Spleen (tissue), 11 donors: Measurements from ENCODE around the gene DLX6. TPM values are rescaled to one million over a fixed set of nuclear protein-coding genes. Genes with fewer than 3 reads are reported as not detected.

Experiments
- DNase-seq: peaks from one replicate; pipeline ENCODE4 v3.0.0-alpha.2; 2020
- H3K27ac ChIP-seq, 8 donors: fragments of 200-600 bp; sonication (generic) in 7 of 8; 1 replicate in 4 of 8; 2 replicates in 4 of 8; pipeline versions ENCODE4 v1.5.0 to v1.8.0; 2016 to 2021; ENCODE audit warnings: inconsistent platforms in 4 of 8, mild to moderate bottlenecking in 4 of 8, moderate library complexity in 1 of 8
- H3K27me3 ChIP-seq, 7 donors: fragments of 200-600 bp; sonication (generic) in 6 of 7; replicated peaks in 1 of 7; 1 replicate in 4 of 7; 2 replicates in 3 of 7; pipeline versions ENCODE4 v1.5.0 to v1.8.0; 2016 to 2021; ENCODE audit warnings: inconsistent platforms in 3 of 7, mild to moderate bottlenecking in 1 of 7
- H3K36me3 ChIP-seq, 6 donors: fragments of 200-600 bp; sonication (generic) in 5 of 6; 1 replicate in 4 of 6; 2 replicates in 2 of 6; pipeline versions ENCODE4 v1.5.0 to v1.8.0; 2016 to 2021; ENCODE audit warnings: inconsistent platforms in 2 of 6
- H3K4me1 ChIP-seq, 6 donors: fragments of 200-600 bp; sonication (generic) in 5 of 6; 1 replicate in 3 of 6; 2 replicates in 3 of 6; pipeline versions ENCODE4 v1.5.0 to v1.8.0; 2016 to 2021; ENCODE audit warnings: inconsistent platforms in 3 of 6
- H3K4me3 ChIP-seq, 8 donors: fragments of 200-600 bp; sonication (generic) in 7 of 8; 1 replicate in 4 of 8; 2 replicates in 4 of 8; pipeline versions ENCODE4 v1.5.0 to v1.8.0; 2016 to 2021; ENCODE audit warnings: inconsistent platforms in 4 of 8, mild to moderate bottlenecking in 4 of 8, moderate library complexity in 2 of 8
- H3K9me3 ChIP-seq, 8 donors: fragments of 200-600 bp; sonication (generic) in 7 of 8; 1 replicate in 4 of 8; 2 replicates in 4 of 8; pipeline versions ENCODE4 v1.5.0 to v1.8.0; 2016 to 2021; ENCODE audit warnings: inconsistent platforms in 4 of 8
- CTCF ChIP-seq, 11 experiments: fragments of 200-600 bp in 7 of 11; fragments of 450-650 bp in 4 of 11; sonication (generic) in 4 of 11; IDR thresholded peaks in 8 of 11; conservative IDR thresholded peaks in 3 of 11; 1 replicate in 7 of 11; 2 replicates in 4 of 11; pipeline versions ENCODE4 v1.4.0 to v1.8.0; 2016 to 2021; ENCODE audit warnings: antibody characterized with exemption in 11 of 11, inconsistent platforms in 4 of 11, mild to moderate bottlenecking in 1 of 11
- POLR2A ChIP-seq, 3 donors: fragments of 450-650 bp; IDR thresholded peaks; one replicate each; pipeline ENCODE4 v1.5.1; 2017; ENCODE audit warnings: antibody characterized with exemption in 3 of 3, mild to moderate bottlenecking in 1 of 3
- POLR2AphosphoS5 ChIP-seq, 3 donors: sonication (generic); formaldehyde crosslinking; IDR thresholded peaks; one replicate each; pipeline ENCODE4 v1.5.1; 2017; ENCODE audit warnings: antibody characterized with exemption in 3 of 3
- WGBS, 5 donors: extraction: QIAGEN DNeasy Blood & Tissue Kit in 3 of 5; methylation state at CpG; one replicate each; pipeline versions ENCODE4 v1.1.5 to v1.1.7; 2013 to 2018; 5-methylcytosine and 5-hydroxymethylcytosine counted together
- intact Hi-C: fragments of 100-400 bp; cut with DNase I; formaldehyde crosslinking; loops from one replicate; pipeline ENCODE4 v1.15.0; 2023; ENCODE audit warnings: low total_unique reads
- polyA plus RNA-seq, 3 donors: library from polyadenylated mRNA; stranded (reverse); fragments of 200-250 nt; gene quantifications; one replicate each; pipeline ENCODE4 v1.2.1, GENCODE V29; 2013
- total RNA-seq, 7 donors: library from RNA; depleted of rRNA in 3 of 7; stranded (reverse); fragments of >200 nt in 3 of 7; fragmentation: NEBNext Ultra II Directional in 4 of 7; extraction: Animal tissue kit (Norgen Biotek cat#: 25700) in 4 of 7; gene quantifications; one replicate each; pipeline versions ENCODE4 v1.1.0 to v1.2.1, GENCODE V29; 2016 to 2021
- donor health status: healthy with polysubstance abuse.
- donor health status: DM: no; HTN: no; CAD: no; lungs with moderate emphysema.
- donor health status: DM: no; HTN: no; CAD: no.
- donor health status: Bipolar disorder and iron deficiency.
- donor health status: healthy.
- donor health status: DM: no; HTN: no; CAD: no.
- donor health status: DM: yes; HTN: yes; CAD: no.

Gene DLX6
- total and polyA plus RNA-seq, 10 donors = not detected

DNA sequence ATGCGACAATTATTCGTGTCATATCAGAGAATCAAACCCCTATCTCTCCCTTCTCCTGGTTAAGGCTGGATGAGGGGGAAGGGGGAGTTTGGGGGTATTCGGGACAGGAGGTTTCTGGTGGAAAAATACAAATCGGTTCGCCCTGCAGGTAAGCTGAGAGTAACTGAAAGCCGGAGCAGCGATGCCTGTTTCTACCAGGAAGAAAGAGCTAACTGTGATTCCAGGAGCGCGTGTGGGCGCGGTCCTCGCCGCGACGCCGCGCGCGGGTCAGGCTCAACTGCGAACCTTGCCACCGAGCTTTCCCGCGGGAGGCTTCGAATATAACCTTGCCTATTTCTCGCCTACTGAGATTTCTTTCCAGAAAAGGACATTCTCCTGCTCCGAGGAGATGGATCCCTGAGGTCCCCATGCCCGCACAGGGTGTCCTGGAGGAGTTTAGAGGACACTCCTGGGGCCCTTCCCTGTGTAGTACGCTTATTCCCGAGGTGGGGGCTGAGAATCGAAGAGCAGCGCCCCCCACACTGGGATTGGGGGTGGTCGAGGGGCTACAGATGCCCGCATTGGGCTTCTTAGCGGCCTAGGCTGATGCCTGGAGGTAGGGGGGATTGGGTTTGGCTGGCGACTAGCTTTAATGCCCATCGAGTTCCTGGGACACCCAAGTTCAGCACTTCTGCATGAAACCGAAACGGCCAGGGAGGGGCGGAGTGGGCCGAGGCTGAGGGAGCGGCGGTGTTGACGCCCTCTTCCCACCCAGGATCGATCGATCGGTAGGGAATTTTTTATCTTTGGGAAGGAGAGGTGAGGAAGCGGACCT is 13.0 kb upstream of the DLX6 start:
- Histone ChIP-seq H3K9me3 (peaks cover 0 to 14% (median 0%) of the 10 kb centered on the region in 8 donors), H3K36me3 (no peaks in the 10 kb centered on the region), H3K27me3 (peaks cover 16 to 100% (median 90%) of the 10 kb centered on the region in 7 donors), H3K4me3 (peak overlapping the region in 1 of 8 donors; percentile 35), H3K27ac (no peak overlapping the region), H3K4me1 (peaks cover 0 to 15% (median 3%) of the 10 kb centered on the region in 6 donors)
- 14 to 21% (median 16%) methylated on average over 46 to 47 of the region's 47 CpGs for WGBS, 5 donors
- no peak for TF ChIP-seq CTCF (IDR thresholded peaks at IDR 0.05 in 8 of 11, conservative IDR thresholded peaks at IDR 0.05 in 3 of 11)
- no peak for TF ChIP-seq POLR2A (IDR thresholded peaks at IDR 0.05)
- no peak for TF ChIP-seq POLR2AphosphoS5 (IDR thresholded peaks at IDR 0.05)
- no peak for DNase-seq
- intact Hi-C loops = no loop called here

GRCh38 chr7:96993094-96993865 is 12.1 kb upstream of the DLX6 start:
- no peak for DNase-seq
- H3K27ac ChIP-seq = no peak overlapping the region

DNA sequence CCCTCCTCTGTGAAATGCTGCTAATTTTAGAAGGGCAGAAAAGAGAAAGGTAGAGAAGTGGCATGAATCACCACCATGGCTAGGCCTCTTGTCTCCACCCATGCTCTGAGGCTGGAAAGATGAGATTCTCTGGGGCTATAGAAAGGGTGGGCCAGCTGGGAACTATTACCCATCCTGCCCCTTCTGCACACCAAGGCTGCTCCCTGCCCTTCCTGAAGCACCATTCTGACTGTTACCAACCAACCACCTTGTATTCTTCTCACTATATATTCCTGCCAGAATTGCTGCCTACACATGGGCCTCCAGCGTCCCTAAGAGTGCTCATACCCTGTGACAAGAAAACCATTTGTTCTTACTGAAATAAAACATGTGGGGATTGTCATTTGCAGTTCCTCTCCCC is 11.4 kb upstream of the DLX6 start:
- no peak overlapping the region for H3K4me3 ChIP-seq
- WGBS, 5 donors = 26 to 52% (median 44%) methylated on average over 1 of the region's 1 CpG
- H3K27ac ChIP-seq = no peak overlapping the region
- TF ChIP-seq CTCF (IDR thresholded peaks at IDR 0.05 in 8 of 11, conservative IDR thresholded peaks at IDR 0.05 in 3 of 11) (no peak), POLR2A (IDR thresholded peaks at IDR 0.05) (no peak), POLR2AphosphoS5 (IDR thresholded peaks at IDR 0.05) (no peak)
- DNase-seq = no peak
- no peaks in the 10 kb centered on the region for H3K36me3 ChIP-seq
- H3K9me3 ChIP-seq = peaks cover 0 to 14% (median 0%) of the 10 kb centered on the region in 8 donors
- H3K4me1 ChIP-seq = peaks cover 0 to 13% (median 3%) of the 10 kb centered on the region in 6 donors
- intact Hi-C loops = no loop called here
- peaks cover 16 to 100% (median 94%) of the 10 kb centered on the region in 7 donors for H3K27me3 ChIP-seq

More at GRCh38 chr7:96993094-96993865, 12.1 kb upstream of the DLX6 start:
- Histone ChIP-seq H3K27me3 (peaks cover 16 to 100% (median 94%) of the 10 kb centered on the region in 7 donors), H3K4me1 (peaks cover 0 to 15% (median 3%) of the 10 kb centered on the region in 6 donors), H3K9me3 (peaks cover 0 to 14% (median 0%) of the 10 kb centered on the region in 8 donors), H3K4me3 (no peak overlapping the region), H3K36me3 (no peaks in the 10 kb centered on the region)
- intact Hi-C loops = no loop called here
- WGBS, 5 donors = 14 to 23% (median 16%) methylated on average over 27 of the region's 27 CpGs
- TF ChIP-seq CTCF (IDR thresholded peaks at IDR 0.05 in 8 of 11, conservative IDR thresholded peaks at IDR 0.05 in 3 of 11) (no peak), POLR2AphosphoS5 (IDR thresholded peaks at IDR 0.05) (no peak), POLR2A (IDR thresholded peaks at IDR 0.05) (no peak)
